ENCODE results near the gene MSI2. TPM values are rescaled to one million over a fixed set of nuclear protein-coding genes. Genes with fewer than 3 reads are reported as not detected.

The MSI2 gene
- total RNA-seq, 1 donor from 2014 or later: 67.9 TPM

GRCh38 chr17:57679906-57680695 lies 423.8 kb downstream of the MSI2 start:
- H3K79me2 ChIP-seq (ENCODE audit: insufficient read depth, low read length): no peaks in the 10 kb centered on the region
- no peak overlapping the region for H3K4me3 ChIP-seq (ENCODE audit: insufficient read depth, low read depth, low read length)
- TF ChIP-seq EZH2 (IDR thresholded peaks at IDR 0.05; ENCODE audit: insufficient read depth, low read length) (no peak), CTCF (IDR thresholded peaks at IDR 0.05; ENCODE audit: insufficient read depth, low read depth, low read length) (no peak)
- no peak overlapping the region for H3K27ac ChIP-seq (ENCODE audit: low read depth, low read length)
- no peaks in the 10 kb centered on the region for H3K4me1 ChIP-seq (ENCODE audit: insufficient read depth, low read length)
- peak overlapping the region; percentile 13 for H3K27ac Mint-ChIP-seq (ENCODE audit: unreplicated experiment)
- peaks cover 13% of the 10 kb centered on the region for H3K36me3 Mint-ChIP-seq (ENCODE audit: low read depth, unreplicated experiment)
- FAIRE-seq (no peak), DNase-seq (ENCODE audit: low read depth) (no peak)
- no peak overlapping the region for H2AFZ ChIP-seq (ENCODE audit: low read depth, low read length)
- peaks cover 2% of the 10 kb centered on the region for H3K9me3 Mint-ChIP-seq (ENCODE audit: unreplicated experiment)
- H4K20me1 ChIP-seq (ENCODE audit: insufficient read depth, low read length): no peaks in the 10 kb centered on the region
- no peaks in the 10 kb centered on the region for H3K27me3 Mint-ChIP-seq (ENCODE audit: low read depth, unreplicated experiment)
- no peak overlapping the region for H3K9ac ChIP-seq (ENCODE audit: low read length)
- no peaks in the 10 kb centered on the region for H3K9me3 ChIP-seq (ENCODE audit: insufficient read depth, low read depth, low read length)
- no peaks in the 10 kb centered on the region for H3K4me1 Mint-ChIP-seq (ENCODE audit: low read depth, unreplicated experiment)
- no peaks in the 10 kb centered on the region for H3K36me3 ChIP-seq (ENCODE audit: insufficient read depth, low read length)
- H3K4me3 Mint-ChIP-seq (ENCODE audit: unreplicated experiment): no peak overlapping the region
- no peaks in the 10 kb centered on the region for H3K27me3 ChIP-seq (ENCODE audit: insufficient read depth, low read length)
- H3K4me2 ChIP-seq (ENCODE audit: low read length): no peak overlapping the region

- H3K27ac Mint-ChIP-seq (ENCODE audit: unreplicated experiment): no peak overlapping the region
- no peak overlapping the region for H3K27ac ChIP-seq (ENCODE audit: low read depth, low read length)
- no peaks in the 10 kb centered on the region for H3K9me3 ChIP-seq (ENCODE audit: insufficient read depth, low read depth, low read length)
- H4K20me1 ChIP-seq (ENCODE audit: insufficient read depth, low read length): no peaks in the 10 kb centered on the region
- no peak for FAIRE-seq
- no peak overlapping the region for H3K4me3 ChIP-seq (ENCODE audit: insufficient read depth, low read depth, low read length)
- H2AFZ ChIP-seq (ENCODE audit: low read depth, low read length): no peak overlapping the region
- no peaks in the 10 kb centered on the region for H3K36me3 Mint-ChIP-seq (ENCODE audit: low read depth, unreplicated experiment)
- H3K36me3 ChIP-seq (ENCODE audit: insufficient read depth, low read length): no peaks in the 10 kb centered on the region
- no peaks in the 10 kb centered on the region for H3K27me3 Mint-ChIP-seq (ENCODE audit: low read depth, unreplicated experiment)
- H3K4me1 ChIP-seq (ENCODE audit: insufficient read depth, low read length): no peaks in the 10 kb centered on the region
- H3K4me3 Mint-ChIP-seq (ENCODE audit: unreplicated experiment): no peak overlapping the region
- H3K9me3 Mint-ChIP-seq (ENCODE audit: unreplicated experiment): no peaks in the 10 kb centered on the region
- no peaks in the 10 kb centered on the region for H3K79me2 ChIP-seq (ENCODE audit: insufficient read depth, low read length)
- H3K9ac ChIP-seq (ENCODE audit: low read length): no peak overlapping the region
- no peaks in the 10 kb centered on the region for H3K27me3 ChIP-seq (ENCODE audit: insufficient read depth, low read length)
- H3K4me1 Mint-ChIP-seq (ENCODE audit: low read depth, unreplicated experiment): peaks cover 2% of the 10 kb centered on the region
- no peak for TF ChIP-seq EZH2 (IDR thresholded peaks at IDR 0.05; ENCODE audit: insufficient read depth, low read length)
- no peak for TF ChIP-seq CTCF (IDR thresholded peaks at IDR 0.05; ENCODE audit: insufficient read depth, low read depth, low read length)
- no peak for DNase-seq (ENCODE audit: low read depth)
- no peak overlapping the region for H3K4me2 ChIP-seq (ENCODE audit: low read length)
Observed at GRCh38 chr17:57682701-57683100, 426.4 kb downstream of the MSI2 start.
